ENCODE data around the gene PLCXD3.
"Not testable (repeated sequence)": the region's sequence is repeated elsewhere in the genome, so short reads cannot be mapped to it uniquely, and the experiment has no call there.

PLCXD3 gene

DNA sequence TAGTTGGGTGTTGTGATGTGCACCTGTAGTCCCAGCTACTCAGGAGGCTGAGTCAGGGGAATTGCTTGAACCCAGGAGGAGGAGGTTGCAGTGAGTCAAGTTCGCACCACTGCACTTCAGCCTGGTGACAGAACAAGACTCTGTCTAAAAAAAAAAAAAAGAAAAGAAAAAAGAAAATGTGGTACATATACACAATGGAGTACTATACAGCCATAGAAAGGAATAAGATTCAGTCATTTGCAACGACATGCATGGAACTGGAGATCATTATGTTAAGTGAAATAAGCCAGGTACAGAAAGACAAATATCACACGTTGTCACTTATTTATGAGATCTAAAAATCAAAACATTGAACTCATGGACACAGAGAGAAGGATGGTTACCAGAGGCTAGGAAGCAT, 187.6 kb downstream of the PLCXD3 start:
- H3K27me3 Mint-ChIP-seq; H3K4me1 Mint-ChIP-seq; H3K36me3 Mint-ChIP-seq (ENCODE audit: insufficient read depth); ATAC-seq (replicated peaks; ENCODE audit: extremely low read depth, poor library complexity, severe bottlenecking); DNase-seq (ENCODE audit: low spot score in 2 of 2); H3K27ac Mint-ChIP-seq (ENCODE audit: low read depth); H3K4me3 Mint-ChIP-seq: not testable (repeated sequence)
- H3K9me3 Mint-ChIP-seq = peaks cover 11% of the 10 kb centered on the region

DNA sequence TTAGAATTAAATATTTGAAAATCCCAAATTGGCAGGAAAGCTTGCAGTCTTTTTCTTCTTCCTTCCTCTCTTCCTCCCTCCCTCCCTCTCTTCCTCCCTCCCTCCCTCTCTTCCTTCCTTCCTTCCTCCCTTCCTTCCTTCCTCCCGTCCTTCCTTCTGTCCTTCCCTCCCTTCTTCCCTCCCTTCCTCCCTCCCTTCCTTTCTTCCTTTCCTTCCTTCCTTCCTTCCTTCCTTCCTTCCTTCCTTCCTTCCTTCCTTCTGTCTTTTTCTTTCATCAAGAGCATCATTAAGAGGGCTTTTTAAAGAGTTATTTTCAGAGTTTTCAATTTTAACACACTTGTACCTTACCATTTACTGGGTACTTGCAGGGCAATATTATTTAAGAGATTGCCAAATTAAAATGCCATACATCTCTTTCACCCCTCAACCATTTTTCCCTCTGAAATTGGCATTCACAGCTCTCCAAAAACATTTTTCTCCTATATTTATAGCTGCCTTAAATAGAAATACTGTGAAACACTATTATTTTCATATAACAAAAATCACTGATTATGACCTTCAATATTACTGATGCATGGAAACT, 197.8 kb downstream of the PLCXD3 start:
- Mint-ChIP-seq H3K27me3 (no peaks in the 10 kb centered on the region), H3K36me3 (ENCODE audit: insufficient read depth) (no peaks in the 10 kb centered on the region), H3K9me3 (peaks cover 11% of the 10 kb centered on the region), H3K27ac (ENCODE audit: low read depth) (no peak overlapping the region), H3K4me1 (no peaks in the 10 kb centered on the region), H3K4me3 (no peak overlapping the region)
- no peak for ATAC-seq (replicated peaks; ENCODE audit: extremely low read depth, poor library complexity, severe bottlenecking)
- no peak for DNase-seq (ENCODE audit: low spot score in 2 of 2)

DNA sequence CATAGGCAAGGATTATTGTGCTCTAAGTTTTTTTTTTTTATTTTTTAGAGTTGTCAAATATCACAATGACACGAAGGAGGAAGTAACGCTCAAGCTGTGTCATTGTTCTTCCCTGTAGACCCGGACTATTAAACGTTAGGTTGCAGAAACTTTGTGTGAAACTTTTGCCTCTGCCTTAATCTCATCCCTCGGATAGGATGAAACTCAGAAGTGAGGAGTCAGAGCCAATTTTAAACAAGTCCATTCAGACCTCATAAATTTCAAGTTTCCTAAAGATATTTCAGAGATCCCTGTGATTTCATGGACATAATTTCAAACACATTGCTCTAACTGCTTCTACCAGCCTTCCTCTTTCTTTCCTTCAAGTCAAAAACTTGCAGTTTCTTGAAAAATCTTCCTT, 198.3 kb downstream of the PLCXD3 start:
- no peak for ATAC-seq (replicated peaks; ENCODE audit: extremely low read depth, poor library complexity, severe bottlenecking)
- H3K36me3 Mint-ChIP-seq (ENCODE audit: insufficient read depth) = no peaks in the 10 kb centered on the region

DNA sequence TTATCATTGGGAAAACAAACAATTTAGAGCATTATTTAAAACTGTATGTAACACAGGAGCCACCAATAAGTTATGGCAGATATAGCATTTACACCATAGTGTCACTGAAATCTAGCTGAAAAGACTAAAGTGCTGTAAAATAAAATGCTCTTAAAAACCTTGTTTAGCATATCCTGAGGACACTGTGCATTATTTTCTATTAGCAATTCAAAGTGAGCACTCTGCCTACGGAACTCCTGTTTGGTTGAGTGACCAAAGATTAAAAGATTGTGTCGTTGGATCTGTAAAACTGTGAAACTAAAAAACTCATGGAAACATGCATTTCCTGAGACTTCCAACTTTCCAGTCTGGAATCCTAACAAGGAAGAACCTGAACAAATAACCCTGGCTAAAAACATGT, 201.1 kb downstream of the PLCXD3 start:
- no peak overlapping the region for H3K27ac Mint-ChIP-seq (ENCODE audit: low read depth)

More for the DNA sequence above, 198.3 kb downstream of the PLCXD3 start:
- no peak overlapping the region for H3K4me3 Mint-ChIP-seq
- H3K27me3 Mint-ChIP-seq = no peaks in the 10 kb centered on the region
- no peak overlapping the region for H3K27ac Mint-ChIP-seq (ENCODE audit: low read depth)
- DNase-seq (ENCODE audit: low spot score in 2 of 2) = no peak
- peaks cover 11% of the 10 kb centered on the region for H3K9me3 Mint-ChIP-seq
- H3K4me1 Mint-ChIP-seq = no peaks in the 10 kb centered on the region

DNA sequence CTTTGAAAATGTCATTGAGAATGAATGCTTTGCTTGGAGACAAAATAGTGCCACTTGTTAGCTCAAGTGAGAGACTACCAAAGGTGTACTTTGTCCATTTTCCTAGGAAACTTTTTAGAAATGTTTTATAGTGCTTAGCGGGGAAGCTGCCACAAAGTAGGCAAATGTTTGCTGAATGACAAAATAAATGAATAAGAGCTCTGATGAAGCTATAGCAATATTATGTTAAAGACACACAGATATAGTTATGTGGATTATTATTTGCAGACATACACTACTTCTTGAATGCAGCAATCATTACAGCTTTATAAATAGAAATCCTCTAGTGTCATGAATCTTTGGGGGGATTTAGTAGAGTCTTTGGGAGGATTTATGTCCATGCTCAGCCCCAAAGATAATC, 204.4 kb downstream of the PLCXD3 start:
- no peak overlapping the region for H3K4me3 Mint-ChIP-seq
- no peaks in the 10 kb centered on the region for H3K27me3 Mint-ChIP-seq
- H3K36me3 Mint-ChIP-seq (ENCODE audit: insufficient read depth) = no peaks in the 10 kb centered on the region
- no peak overlapping the region for H3K27ac Mint-ChIP-seq (ENCODE audit: low read depth)
- peaks cover 5% of the 10 kb centered on the region for H3K9me3 Mint-ChIP-seq
- no peak for ATAC-seq (replicated peaks; ENCODE audit: extremely low read depth, poor library complexity, severe bottlenecking)
- DNase-seq (ENCODE audit: low spot score in 2 of 2) = no peak
- no peaks in the 10 kb centered on the region for H3K4me1 Mint-ChIP-seq

More for the DNA sequence above, 201.1 kb downstream of the PLCXD3 start:
- Mint-ChIP-seq H3K27me3 (no peaks in the 10 kb centered on the region), H3K4me1 (no peaks in the 10 kb centered on the region), H3K4me3 (no peak overlapping the region), H3K36me3 (ENCODE audit: insufficient read depth) (no peaks in the 10 kb centered on the region), H3K9me3 (peaks cover 11% of the 10 kb centered on the region)
- ATAC-seq (replicated peaks; ENCODE audit: extremely low read depth, poor library complexity, severe bottlenecking) = no peak
- no peak for DNase-seq (ENCODE audit: low spot score in 2 of 2)

DNA sequence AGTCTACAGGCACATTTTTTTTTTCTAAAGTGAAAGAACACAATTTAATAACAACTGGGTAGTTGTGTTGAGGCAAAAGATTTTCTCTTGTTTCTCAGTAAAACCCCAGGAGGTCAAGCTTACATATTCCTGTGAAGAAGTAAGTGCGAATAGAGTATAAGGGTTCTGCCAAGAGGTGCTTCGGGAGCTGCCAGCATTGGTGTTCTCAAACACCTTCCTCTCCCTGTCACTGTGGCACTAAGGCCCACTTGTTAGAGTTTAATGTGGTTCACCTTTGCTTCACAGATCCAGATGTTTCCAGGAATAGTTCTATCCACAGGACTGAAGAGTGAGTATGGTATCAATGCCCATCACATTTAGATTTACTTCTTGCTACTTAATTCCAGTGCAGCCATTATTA, 205.3 kb downstream of the PLCXD3 start:
- Mint-ChIP-seq H3K27me3 (no peaks in the 10 kb centered on the region), H3K9me3 (peaks cover 5% of the 10 kb centered on the region), H3K4me1 (no peaks in the 10 kb centered on the region), H3K4me3 (no peak overlapping the region), H3K36me3 (ENCODE audit: insufficient read depth) (no peaks in the 10 kb centered on the region), H3K27ac (ENCODE audit: low read depth) (no peak overlapping the region)
- no peak for DNase-seq (ENCODE audit: low spot score in 2 of 2)
- ATAC-seq (replicated peaks; ENCODE audit: extremely low read depth, poor library complexity, severe bottlenecking) = no peak

DNA sequence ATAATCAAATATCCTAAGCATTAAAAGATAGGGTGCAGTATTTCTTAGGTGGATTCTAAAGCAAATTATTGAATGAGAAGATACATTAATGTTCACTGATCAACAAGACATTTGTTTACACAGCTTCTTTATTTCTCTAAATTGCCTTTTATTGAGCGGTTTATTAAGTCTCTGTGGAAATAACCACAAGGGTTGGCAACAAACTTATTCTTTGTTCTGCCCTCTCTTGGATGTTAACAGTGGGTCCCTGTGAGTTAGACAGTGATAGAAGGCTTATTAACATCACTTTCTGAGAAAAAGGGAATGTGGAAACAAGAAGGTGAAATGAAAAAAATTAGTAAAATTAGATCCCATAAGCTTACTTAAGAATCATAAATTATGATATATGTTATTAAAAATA, 214.3 kb downstream of the PLCXD3 start:
- no peaks in the 10 kb centered on the region for H3K36me3 Mint-ChIP-seq (ENCODE audit: insufficient read depth)
- no peaks in the 10 kb centered on the region for H3K4me1 Mint-ChIP-seq
- no peaks in the 10 kb centered on the region for H3K27me3 Mint-ChIP-seq
- ATAC-seq (replicated peaks; ENCODE audit: extremely low read depth, poor library complexity, severe bottlenecking) (no peak), DNase-seq (ENCODE audit: low spot score in 2 of 2) (no peak)
- H3K9me3 Mint-ChIP-seq = no peaks in the 10 kb centered on the region
- H3K27ac Mint-ChIP-seq (ENCODE audit: low read depth) = no peak overlapping the region
- no peak overlapping the region for H3K4me3 Mint-ChIP-seq

DNA sequence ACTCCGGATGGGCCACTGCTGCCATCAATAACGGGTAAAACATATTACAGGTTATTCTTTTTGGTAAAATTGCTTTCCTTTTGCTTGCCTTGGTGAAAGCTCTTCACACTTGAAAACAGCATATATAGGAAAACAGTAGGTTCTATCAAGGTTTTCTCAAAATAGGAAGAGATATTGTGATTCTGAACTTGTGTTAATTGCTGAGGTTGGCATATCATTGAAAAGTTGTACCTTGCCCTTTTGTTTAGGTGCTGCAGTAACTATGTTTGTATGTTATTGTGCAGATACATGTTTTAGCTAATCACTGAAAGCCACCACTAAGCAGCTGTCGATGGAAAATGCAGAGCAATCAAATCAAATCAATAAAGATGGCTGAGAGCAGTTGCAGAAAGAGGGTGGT, 219.1 kb downstream of the PLCXD3 start:
- Mint-ChIP-seq H3K4me1 (no peaks in the 10 kb centered on the region), H3K36me3 (ENCODE audit: insufficient read depth) (no peaks in the 10 kb centered on the region), H3K27me3 (no peaks in the 10 kb centered on the region), H3K9me3 (peaks cover 14% of the 10 kb centered on the region), H3K4me3 (no peak overlapping the region), H3K27ac (ENCODE audit: low read depth) (no peak overlapping the region)
- DNase-seq (ENCODE audit: low spot score in 2 of 2) = no peak
- ATAC-seq (replicated peaks; ENCODE audit: extremely low read depth, poor library complexity, severe bottlenecking) = no peak

DNA sequence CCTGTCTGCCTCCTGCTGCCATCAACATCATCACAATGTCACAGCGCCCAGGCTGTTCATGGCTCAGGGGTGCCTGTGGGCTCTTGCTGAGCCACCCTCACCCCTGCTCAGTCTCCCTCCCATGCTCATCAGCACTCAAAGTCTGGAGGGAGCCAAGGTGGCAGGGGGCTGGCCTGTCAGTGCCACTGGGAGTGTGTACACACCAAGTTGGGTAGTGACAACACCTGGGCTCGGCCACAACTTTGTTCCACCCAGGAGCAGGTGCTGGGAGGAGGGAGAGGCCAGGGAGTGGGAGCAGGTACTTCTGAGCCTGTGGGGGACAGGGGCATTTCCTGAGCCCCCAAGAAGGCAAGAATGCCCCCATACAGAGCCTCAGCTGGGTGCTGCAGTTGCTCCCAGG, 219.6 kb downstream of the PLCXD3 start:
- Mint-ChIP-seq H3K27me3 (no peaks in the 10 kb centered on the region), H3K4me3 (no peak overlapping the region), H3K4me1 (no peaks in the 10 kb centered on the region), H3K27ac (ENCODE audit: low read depth) (no peak overlapping the region), H3K9me3 (peaks cover 14% of the 10 kb centered on the region), H3K36me3 (ENCODE audit: insufficient read depth) (no peaks in the 10 kb centered on the region)
- ATAC-seq (replicated peaks; ENCODE audit: extremely low read depth, poor library complexity, severe bottlenecking) (no peak), DNase-seq (ENCODE audit: low spot score in 2 of 2) (no peak)

DNA sequence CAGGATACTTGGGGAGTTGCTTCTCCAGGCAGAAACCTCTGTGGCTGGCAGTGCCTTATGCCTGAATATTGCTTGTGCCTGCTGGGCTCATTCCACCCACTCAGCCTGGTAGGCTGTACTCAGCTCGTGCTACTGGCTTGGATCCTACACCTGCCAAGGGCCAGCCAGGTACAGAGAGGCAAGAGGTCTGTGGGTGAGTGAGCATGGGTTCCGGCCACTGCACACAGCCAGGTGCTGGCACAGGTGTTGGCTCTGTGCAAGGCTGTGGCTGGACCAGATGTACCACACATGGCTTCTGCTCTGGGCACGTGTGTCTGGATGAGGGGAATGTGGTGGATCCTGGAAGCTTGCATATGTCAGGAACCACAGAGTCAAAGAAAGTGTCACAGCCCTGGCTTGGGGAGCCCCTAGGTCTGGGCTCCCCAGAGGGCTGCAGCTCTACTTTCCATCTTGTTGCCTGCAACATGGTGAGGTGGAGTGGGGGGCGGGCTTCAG, 220.4 kb downstream of the PLCXD3 start:
- Mint-ChIP-seq H3K9me3 (peaks cover 14% of the 10 kb centered on the region), H3K27ac (ENCODE audit: low read depth) (no peak overlapping the region), H3K36me3 (ENCODE audit: insufficient read depth) (no peaks in the 10 kb centered on the region), H3K4me1 (no peaks in the 10 kb centered on the region), H3K4me3 (no peak overlapping the region), H3K27me3 (no peaks in the 10 kb centered on the region)
- ATAC-seq (replicated peaks; ENCODE audit: extremely low read depth, poor library complexity, severe bottlenecking) (no peak), DNase-seq (ENCODE audit: low spot score in 2 of 2) (no peak)

DNA sequence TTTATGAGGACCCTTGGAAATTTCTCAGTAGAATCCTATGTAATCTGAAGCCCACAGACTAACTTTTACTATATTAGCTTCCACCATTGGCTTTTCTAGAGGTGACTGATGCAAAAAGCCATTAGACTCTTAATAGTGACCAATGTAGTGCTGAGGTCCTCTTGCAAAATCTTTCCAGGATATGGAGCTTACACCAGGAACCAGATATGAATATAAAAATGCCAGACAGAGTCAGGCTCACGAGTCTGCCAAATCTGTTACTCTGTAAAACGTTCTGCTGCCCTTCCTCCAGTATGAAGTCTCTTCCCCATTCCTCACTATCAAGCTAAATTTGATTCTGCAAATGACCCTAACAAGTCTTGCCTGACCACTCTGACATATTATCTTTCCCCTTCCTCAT, 223.7 kb downstream of the PLCXD3 start:
- Mint-ChIP-seq H3K4me1 (no peaks in the 10 kb centered on the region), H3K36me3 (ENCODE audit: insufficient read depth) (no peaks in the 10 kb centered on the region), H3K9me3 (peaks cover 14% of the 10 kb centered on the region), H3K4me3 (no peak overlapping the region), H3K27me3 (no peaks in the 10 kb centered on the region), H3K27ac (ENCODE audit: low read depth) (no peak overlapping the region)
- DNase-seq (ENCODE audit: low spot score in 2 of 2) (no peak), ATAC-seq (replicated peaks; ENCODE audit: extremely low read depth, poor library complexity, severe bottlenecking) (no peak)

DNA sequence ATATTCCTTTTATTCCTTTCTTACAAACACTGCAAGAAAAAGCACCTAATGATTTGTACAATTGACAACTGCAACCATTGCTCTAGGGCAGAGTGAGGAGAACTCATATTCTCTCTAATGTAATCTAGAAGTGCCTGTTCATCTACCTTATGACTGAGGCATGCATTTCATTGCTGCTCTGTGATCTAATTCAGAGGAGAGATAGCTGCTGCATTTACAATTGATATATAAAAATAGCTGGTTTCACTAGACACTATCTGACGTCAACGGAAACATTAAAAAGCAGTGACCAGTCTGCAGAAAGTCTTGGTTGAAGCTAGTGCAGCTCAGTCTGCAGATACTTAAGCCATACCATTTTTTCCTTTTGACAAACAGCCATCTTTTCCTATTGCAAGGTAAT, 224.2 kb downstream of the PLCXD3 start:
- no peak overlapping the region for H3K27ac Mint-ChIP-seq (ENCODE audit: low read depth)
- no peaks in the 10 kb centered on the region for H3K36me3 Mint-ChIP-seq (ENCODE audit: insufficient read depth)
- ATAC-seq (replicated peaks; ENCODE audit: extremely low read depth, poor library complexity, severe bottlenecking) (no peak), DNase-seq (ENCODE audit: low spot score in 2 of 2) (no peak)
- no peaks in the 10 kb centered on the region for H3K4me1 Mint-ChIP-seq
- H3K27me3 Mint-ChIP-seq = no peaks in the 10 kb centered on the region
- H3K9me3 Mint-ChIP-seq = peaks cover 14% of the 10 kb centered on the region
- no peak overlapping the region for H3K4me3 Mint-ChIP-seq

DNA sequence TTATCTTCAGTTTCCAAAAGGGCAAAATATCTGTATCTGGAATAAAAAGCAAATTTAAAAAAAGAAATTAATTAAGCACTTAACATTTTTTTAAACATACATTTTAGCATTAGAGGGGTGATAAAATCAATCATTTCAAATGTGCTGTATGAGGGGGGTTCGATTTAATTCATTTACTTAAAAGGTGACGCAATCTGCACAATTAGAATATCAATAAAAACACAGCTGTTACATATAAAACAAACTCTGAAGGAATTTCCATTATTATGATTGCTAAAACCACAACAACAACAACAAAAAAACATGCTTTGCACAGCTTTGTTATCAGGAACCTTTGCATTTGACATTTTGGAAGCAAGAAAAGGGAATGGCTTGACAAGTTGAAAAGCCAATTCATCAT, 225.5 kb downstream of the PLCXD3 start:
- H3K4me1 Mint-ChIP-seq = no peaks in the 10 kb centered on the region
- H3K4me3 Mint-ChIP-seq = no peak overlapping the region
- H3K9me3 Mint-ChIP-seq = peaks cover 14% of the 10 kb centered on the region
- ATAC-seq (replicated peaks; ENCODE audit: extremely low read depth, poor library complexity, severe bottlenecking) (no peak), DNase-seq (ENCODE audit: low spot score in 2 of 2) (no peak)
- no peaks in the 10 kb centered on the region for H3K27me3 Mint-ChIP-seq
- no peaks in the 10 kb centered on the region for H3K36me3 Mint-ChIP-seq (ENCODE audit: insufficient read depth)
- no peak overlapping the region for H3K27ac Mint-ChIP-seq (ENCODE audit: low read depth)
